ENCODE measurements around the gene WLS. TPM values are rescaled to one million over a fixed set of nuclear protein-coding genes. Genes with fewer than 3 reads are reported as not detected.

The WLS gene
- total and polyA plus RNA-seq, 10 of the 15 experiments (the other 5 are each of a cell fraction or from before 2014, with no cell fraction given), result 0.04 to 0.36 TPM; not detected in 8

DNA sequence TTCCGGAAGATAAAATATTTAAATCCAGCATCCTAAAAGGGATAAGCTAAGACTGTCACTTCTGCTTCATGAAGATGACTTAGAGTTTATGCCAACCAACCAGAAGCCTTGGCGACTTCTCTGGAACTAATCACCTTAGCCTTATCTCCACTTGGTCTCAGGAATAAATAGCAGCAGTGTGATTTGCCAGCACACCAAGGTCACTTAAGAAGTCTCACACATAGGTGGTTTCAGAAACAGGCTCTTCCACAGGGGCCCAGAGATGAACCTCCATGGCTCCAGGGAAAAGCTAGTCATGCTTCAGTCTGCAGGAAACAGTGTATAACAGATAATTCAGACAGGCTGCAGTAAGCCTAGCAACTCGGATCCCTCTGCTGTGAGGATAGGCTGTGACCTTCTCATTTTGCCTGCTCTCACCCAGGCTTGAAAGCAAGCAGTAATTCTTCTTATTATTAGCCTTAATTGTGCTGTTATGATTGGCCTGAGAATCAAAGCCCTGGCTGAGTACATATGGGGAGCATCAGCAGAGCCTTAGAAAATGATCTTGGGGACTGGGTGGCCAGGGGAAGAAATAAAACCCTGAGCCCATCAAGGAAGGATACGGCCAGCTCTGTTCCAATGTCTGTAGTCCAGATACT is 84.7 kb downstream of the WLS start:
- Histone ChIP-seq H3K36me3 (ENCODE audit: control insufficient read depth in 2 of 2, insufficient read depth in 2 of 2, low read length in 1 of 2) (no peaks in the 10 kb centered on the region), H4K20me1 (ENCODE audit: control insufficient read depth, insufficient read depth) (no peaks in the 10 kb centered on the region), H3K9ac (ENCODE audit: control insufficient read depth, insufficient read depth, low read length) (no peak overlapping the region), H3K4me3 (no peak overlapping the region), H3K27me3 (replicated peaks in 1 of 2; ENCODE audit: control insufficient read depth in 2 of 2, insufficient read depth in 2 of 2, low read length in 1 of 2) (peaks cover 0 to 2% of the 10 kb centered on the region in 2 experiments; a peak in 2 of 4 replicates), H3K27ac (ENCODE audit: control insufficient read depth, insufficient read depth) (no peak overlapping the region), H3K4me2 (ENCODE audit: control insufficient read depth, insufficient read depth) (no peak overlapping the region), H2AFZ (ENCODE audit: control insufficient read depth, low read depth, low read length) (no peak overlapping the region), H3K79me2 (ENCODE audit: control insufficient read depth, insufficient read depth, low read length) (no peaks in the 10 kb centered on the region), H3K4me1 (ENCODE audit: control insufficient read depth, insufficient read depth, low read length) (no peaks in the 10 kb centered on the region), H3K9me3 (replicated peaks; ENCODE audit: control insufficient read depth, insufficient read depth, low read length) (no peaks in the 10 kb centered on the region)
- in situ Hi-C loops (cut with MboI), result no loop called here
- RAD21 ChIA-PET (ENCODE audit: unreplicated experiment), result no interaction called here
- no peak for FAIRE-seq
- ATAC-seq, result no peak
- DNase-seq (ENCODE audit: low read depth, low spot score), result no peak
- 39% methylated on average over 4 of the region's 4 CpGs for WGBS (ENCODE audit: insufficient coverage, insufficient replicate concordance, low lambda C conversion rate, missing lambda C conversion rate)
- no TSS peak for BruUV-seq (replicated peaks)
- SMC1A ChIA-PET (ENCODE audit: uncharacterized antibody, unreplicated experiment), result no interaction called here
- POLR2A ChIA-PET, result interaction anchor here (0.7 kb wide), 1 partner anchor 45 kb away, joined by 3 read pairs; no protein-coding TSS in a partner anchor
- CTCF ChIA-PET, result no interaction called here
- intact Hi-C loops (cut with micrococcal nuclease; ENCODE audit: unreplicated experiment), result no loop called here
- no peak for TF ChIP-seq JUNB (IDR thresholded peaks at IDR 0.05)
- TF ChIP-seq SPI1 (IDR thresholded peaks at IDR 0.05; ENCODE audit: borderline replicate concordance, insufficient read depth, low read depth, low read length), result no peak
- TF ChIP-seq RCOR1 (conservative IDR thresholded peaks at IDR 0.05; ENCODE audit: low read depth, low read length), result no peak
- TF ChIP-seq LARP7 (IDR thresholded peaks at IDR 0.05), result no peak
- no peak for TF ChIP-seq HDAC2 (IDR thresholded peaks at IDR 0.05)
- no peak for TF ChIP-seq IRF4 (IDR thresholded peaks at IDR 0.05; ENCODE audit: low read depth, low read length)
- no peak for TF ChIP-seq ESRRA (IDR thresholded peaks at IDR 0.05; ENCODE audit: low read length)
- TF ChIP-seq MYC (IDR thresholded peaks at IDR 0.05; ENCODE audit: insufficient read depth, insufficient read length, insufficient replicate concordance, low read length, severe bottlenecking), result no peak

Measured in GM12878 (cell line).